Lower lobe of right lung (tissue), 2 donors: ENCODE measurements around the gene LAMTOR2. TPM values are rescaled to one million over a fixed set of nuclear protein-coding genes. Genes with fewer than 3 reads are reported as not detected.

Experiments used
- ATAC-seq, 2 donors: fragments of 200-7000 bp; cut with Tn5 transposase; one replicate each; pipeline ENCODE4 v1.9.1; 2020 to 2022; ENCODE audit warnings: mild to moderate bottlenecking in 2 of 2, moderate library complexity in 2 of 2
- DNase-seq: peaks from one replicate; pipeline ENCODE4 v3.0.0-alpha.2; 2020
- H3K27ac ChIP-seq: fragments of 200-600 bp; one replicate; pipeline ENCODE4 v1.8.0; 2022
- H3K27me3 ChIP-seq: fragments of 200-600 bp; one replicate; pipeline ENCODE4 v1.8.0; 2022; ENCODE audit warnings: low read depth
- H3K36me3 ChIP-seq: fragments of 200-600 bp; one replicate; pipeline ENCODE4 v1.8.0; 2022; ENCODE audit warnings: mild to moderate bottlenecking
- H3K4me1 ChIP-seq: fragments of 200-600 bp; one replicate; pipeline ENCODE4 v1.8.0; 2022
- H3K4me3 ChIP-seq: fragments of 200-600 bp; one replicate; pipeline ENCODE4 v1.8.0; 2022; ENCODE audit warnings: mild to moderate bottlenecking
- H3K9me3 ChIP-seq: fragments of 200-600 bp; one replicate; pipeline ENCODE4 v1.8.0; 2022
- intact Hi-C: fragments of 100-400 bp; cut with DNase I; formaldehyde crosslinking; loops from one replicate; pipeline ENCODE4 v1.11.0; 2022
- total RNA-seq: library from RNA; stranded (reverse); fragmentation: NEBNext Ultra II Directional; extraction: Animal tissue kit (Norgen Biotek cat#: 25700); gene quantifications from one replicate; pipeline ENCODE4 v1.2.1, GENCODE V29; 2021
- TF ChIP-seq, protein P1 (sequence below): fragments of 200-600 bp; IDR thresholded peaks from one replicate; pipeline ENCODE4 v1.8.0; 2022; ENCODE audit warnings: antibody characterized with exemption, mild to moderate bottlenecking
- donor health status: DM: no; HTN: yes; CAD: no; lungs with severe emphysema.

LAMTOR2 gene
- total RNA-seq, 1 donor from 2014 or later: 66.5 TPM

DNA sequence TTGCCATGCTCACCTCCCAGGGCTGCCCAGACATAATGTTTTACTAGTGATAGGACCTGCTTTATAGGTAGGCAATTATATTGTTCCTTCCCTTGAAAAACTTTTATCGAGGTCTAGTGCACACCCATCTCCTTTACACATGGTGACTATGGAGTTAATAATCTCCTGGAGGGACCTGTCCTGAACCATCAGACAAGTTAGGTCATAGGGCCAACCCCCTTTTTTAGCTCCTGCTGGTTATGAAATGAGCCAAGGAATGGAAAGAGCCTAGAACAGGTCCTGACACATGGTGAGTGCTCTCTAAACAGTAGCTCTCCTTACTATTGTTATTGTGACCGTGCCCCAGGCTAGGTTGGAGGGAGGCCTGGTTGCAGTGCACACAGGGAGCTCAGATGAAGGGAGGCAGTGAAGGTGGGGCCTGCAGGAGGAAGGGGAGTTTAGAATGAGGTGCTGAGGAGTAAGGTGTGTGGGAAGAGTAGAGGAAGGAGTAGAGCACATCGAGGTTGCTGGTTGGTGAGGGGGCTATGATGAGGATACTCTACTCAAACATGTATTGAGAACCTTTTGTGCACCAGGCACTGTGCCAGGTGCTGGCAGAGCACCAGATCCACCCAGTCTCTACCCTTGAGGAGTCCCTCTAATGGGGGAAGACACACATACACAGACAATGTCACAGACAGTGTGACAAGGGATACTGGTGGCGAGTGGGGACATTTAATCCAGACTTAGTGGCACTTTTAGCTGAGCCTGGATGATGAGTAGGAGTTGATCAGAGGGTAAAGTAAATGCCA lies 45.8 kb downstream of the LAMTOR2 start:
- Histone ChIP-seq H3K4me1 (peaks cover 63% of the 10 kb centered on the region), H3K9me3 (no peaks in the 10 kb centered on the region), H3K4me3 (no peak overlapping the region), H3K27ac (no peak overlapping the region), H3K36me3 (no peaks in the 10 kb centered on the region), H3K27me3 (no peaks in the 10 kb centered on the region)
- DNase-seq (no peak), ATAC-seq (no peak)
- TF ChIP-seq, protein P1, sequence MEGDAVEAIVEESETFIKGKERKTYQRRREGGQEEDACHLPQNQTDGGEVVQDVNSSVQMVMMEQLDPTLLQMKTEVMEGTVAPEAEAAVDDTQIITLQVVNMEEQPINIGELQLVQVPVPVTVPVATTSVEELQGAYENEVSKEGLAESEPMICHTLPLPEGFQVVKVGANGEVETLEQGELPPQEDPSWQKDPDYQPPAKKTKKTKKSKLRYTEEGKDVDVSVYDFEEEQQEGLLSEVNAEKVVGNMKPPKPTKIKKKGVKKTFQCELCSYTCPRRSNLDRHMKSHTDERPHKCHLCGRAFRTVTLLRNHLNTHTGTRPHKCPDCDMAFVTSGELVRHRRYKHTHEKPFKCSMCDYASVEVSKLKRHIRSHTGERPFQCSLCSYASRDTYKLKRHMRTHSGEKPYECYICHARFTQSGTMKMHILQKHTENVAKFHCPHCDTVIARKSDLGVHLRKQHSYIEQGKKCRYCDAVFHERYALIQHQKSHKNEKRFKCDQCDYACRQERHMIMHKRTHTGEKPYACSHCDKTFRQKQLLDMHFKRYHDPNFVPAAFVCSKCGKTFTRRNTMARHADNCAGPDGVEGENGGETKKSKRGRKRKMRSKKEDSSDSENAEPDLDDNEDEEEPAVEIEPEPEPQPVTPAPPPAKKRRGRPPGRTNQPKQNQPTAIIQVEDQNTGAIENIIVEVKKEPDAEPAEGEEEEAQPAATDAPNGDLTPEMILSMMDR: no peak
- intact Hi-C loops: no loop called here

DNA sequence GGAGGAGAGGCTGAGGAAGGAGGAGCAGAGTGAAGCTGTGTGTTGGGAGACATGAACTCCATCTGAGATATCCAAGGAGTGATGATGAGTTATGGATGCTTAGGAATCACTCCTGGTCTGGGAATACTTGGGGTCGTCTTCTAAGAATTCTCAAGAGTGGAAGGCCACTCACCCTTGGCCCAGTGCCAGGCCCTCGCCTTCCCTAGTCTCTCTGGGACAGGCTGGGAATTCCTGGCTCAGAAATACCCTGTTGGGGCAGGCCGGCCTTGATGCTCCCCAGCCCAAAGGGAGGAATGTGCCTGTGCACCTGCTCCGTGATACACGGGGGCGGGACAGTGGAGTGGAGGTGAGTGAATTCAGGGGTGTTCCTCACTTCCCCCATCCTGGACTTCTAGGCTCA lies 47.3 kb downstream of the LAMTOR2 start:
- TF ChIP-seq, protein P1: no peak
- H3K9me3 ChIP-seq: no peaks in the 10 kb centered on the region
- DNase-seq (no peak), ATAC-seq (no peak)
- H3K27me3 ChIP-seq: no peaks in the 10 kb centered on the region
- peak overlapping the region; percentile 98 for H3K27ac ChIP-seq
- peaks cover 65% of the 10 kb centered on the region for H3K4me1 ChIP-seq
- no peak overlapping the region for H3K4me3 ChIP-seq
- intact Hi-C loops: no loop called here
- no peaks in the 10 kb centered on the region for H3K36me3 ChIP-seq

DNA sequence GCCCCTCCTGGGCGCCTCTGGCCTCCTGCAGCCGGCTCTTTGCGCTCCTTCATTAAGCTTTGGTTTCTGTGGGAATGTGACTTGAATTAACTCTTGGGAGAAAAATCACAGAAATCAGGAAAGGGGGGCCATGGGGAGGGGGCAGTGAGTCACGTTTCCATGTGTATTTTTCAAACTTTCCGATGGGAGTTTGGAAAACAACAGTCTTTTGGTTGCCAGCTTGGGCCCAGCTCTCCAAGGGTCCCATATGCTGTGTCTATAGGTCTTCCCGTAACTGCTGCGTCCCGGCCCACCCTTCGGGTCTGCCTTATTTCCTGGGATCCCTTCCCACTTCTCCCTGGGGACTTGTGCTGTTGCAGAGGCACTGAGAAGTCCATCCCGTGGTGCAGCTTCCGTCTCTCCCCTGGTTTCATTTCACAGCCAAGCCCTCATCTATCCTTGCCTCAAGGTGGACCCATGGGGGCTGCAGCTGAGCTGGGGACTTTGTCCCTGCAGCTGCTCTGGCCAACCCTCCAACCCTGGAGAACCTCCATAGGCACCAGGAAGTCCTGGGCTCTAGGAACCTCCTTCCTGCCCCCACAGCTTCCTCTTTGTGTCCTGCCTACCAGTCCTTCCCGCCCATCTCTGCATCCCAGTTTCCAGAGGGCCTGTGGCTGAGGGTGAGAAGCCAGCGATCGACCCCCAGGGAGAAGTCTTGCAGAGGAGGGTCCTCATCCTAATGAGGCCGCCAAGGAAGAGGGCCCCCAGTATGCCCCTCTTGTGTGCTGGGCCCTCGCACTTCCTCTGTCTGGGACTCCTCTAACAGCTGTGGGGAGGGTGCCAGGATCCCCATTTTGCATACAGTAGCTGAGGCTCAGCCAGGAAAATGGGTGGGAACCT lies 48.3 kb downstream of the LAMTOR2 start:
- no peaks in the 10 kb centered on the region for H3K9me3 ChIP-seq
- no peaks in the 10 kb centered on the region for H3K36me3 ChIP-seq
- peak overlapping the region; percentile 98 for H3K27ac ChIP-seq
- intact Hi-C loops: no loop called here
- no peak for DNase-seq
- ATAC-seq: no peak
- H3K4me3 ChIP-seq: no peak overlapping the region
- peaks cover 65% of the 10 kb centered on the region for H3K4me1 ChIP-seq
- TF ChIP-seq, protein P1: no peak
- no peaks in the 10 kb centered on the region for H3K27me3 ChIP-seq

DNA sequence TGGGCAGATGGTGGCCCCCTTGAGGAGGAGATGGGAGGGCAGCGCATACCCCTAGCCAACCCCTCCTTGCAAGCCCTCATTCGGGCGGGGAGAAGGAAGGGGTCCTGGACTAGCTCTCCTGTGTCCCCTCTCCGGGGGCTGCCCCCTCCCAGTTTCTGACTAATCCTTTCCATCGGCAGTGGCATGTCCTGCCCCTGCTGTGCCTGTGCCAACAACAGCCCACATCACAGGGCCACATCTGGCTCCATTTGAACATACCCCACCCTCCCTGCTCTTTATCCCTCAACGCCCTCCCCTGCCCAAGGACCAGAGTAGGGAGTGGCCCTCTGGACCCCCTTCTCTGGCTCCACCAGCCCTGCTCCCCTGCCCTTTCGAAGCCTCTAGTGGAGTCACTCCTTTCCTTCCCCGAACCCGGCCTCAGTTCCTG lies 49.0 kb downstream of the LAMTOR2 start:
- Histone ChIP-seq H3K4me1 (peaks cover 65% of the 10 kb centered on the region), H3K36me3 (no peaks in the 10 kb centered on the region), H3K27ac (peak overlapping the region; percentile 98), H3K9me3 (no peaks in the 10 kb centered on the region), H3K4me3 (no peak overlapping the region), H3K27me3 (no peaks in the 10 kb centered on the region)
- TF ChIP-seq, protein P1: no peak
- DNase-seq: no peak
- ATAC-seq: no peak
- intact Hi-C loops: no loop called here

DNA sequence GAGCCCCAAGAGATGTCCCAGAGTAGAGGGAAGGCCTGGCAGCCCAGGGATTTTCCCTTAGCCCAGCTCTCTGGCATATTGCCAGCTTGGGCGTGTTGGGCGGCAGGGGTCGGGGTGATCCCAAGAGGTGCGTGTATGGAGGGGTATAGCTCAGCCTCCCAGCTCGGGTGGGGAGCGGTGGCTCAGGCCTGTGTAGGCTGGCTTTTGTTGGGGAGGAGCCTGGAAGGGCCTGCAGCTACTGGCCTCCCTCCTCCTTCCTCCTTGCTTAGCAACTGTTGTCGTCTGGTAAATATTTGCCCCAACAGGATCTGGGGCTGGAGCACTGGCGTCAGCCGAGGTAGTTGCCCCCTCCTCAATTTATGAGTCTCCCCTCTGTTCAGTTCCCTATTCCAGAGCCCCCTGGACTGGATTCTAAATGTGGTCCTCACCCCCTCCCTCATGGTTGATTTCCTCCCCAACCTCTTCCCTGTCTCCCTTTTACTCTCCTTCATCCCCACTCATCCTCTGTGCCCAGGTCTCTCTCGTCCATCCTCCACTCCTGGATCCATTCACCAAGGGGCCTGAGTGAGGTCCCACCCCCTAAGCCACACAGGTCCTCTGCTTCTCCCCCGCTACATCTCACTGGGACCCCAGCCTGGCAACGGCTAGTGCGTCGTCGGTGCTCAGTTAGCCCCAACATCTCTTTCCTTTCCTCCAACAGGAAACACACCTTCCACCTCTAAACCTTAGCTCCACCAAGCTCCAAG lies 49.7 kb downstream of the LAMTOR2 start:
- peak; percentile 79 to 81 for ATAC-seq
- DNase-seq: peak; percentile 85
- H3K27ac ChIP-seq: peak overlapping the region; percentile 98
- H3K4me1 ChIP-seq: peaks cover 65% of the 10 kb centered on the region
- H3K9me3 ChIP-seq: no peaks in the 10 kb centered on the region
- no peaks in the 10 kb centered on the region for H3K27me3 ChIP-seq
- intact Hi-C loops: no loop called here
- no peak overlapping the region for H3K4me3 ChIP-seq
- no peaks in the 10 kb centered on the region for H3K36me3 ChIP-seq
- TF ChIP-seq, protein P1: no peak
